Activated effector memory CD4-positive, alpha-beta T cell treated with Interleukin-2 at 50 U/mL for 16 hours (primary cell): ENCODE results near the gene RRAGB.
"Not testable (repeated sequence)": the region's sequence is repeated elsewhere in the genome, so short reads cannot be mapped to it uniquely, and the experiment has no call there.

ENCODE experiments used
- DNase-seq: peaks from one replicate; pipeline ENCODE4 v3.0.0-alpha.2; 2020

Gene RRAGB, protein sequence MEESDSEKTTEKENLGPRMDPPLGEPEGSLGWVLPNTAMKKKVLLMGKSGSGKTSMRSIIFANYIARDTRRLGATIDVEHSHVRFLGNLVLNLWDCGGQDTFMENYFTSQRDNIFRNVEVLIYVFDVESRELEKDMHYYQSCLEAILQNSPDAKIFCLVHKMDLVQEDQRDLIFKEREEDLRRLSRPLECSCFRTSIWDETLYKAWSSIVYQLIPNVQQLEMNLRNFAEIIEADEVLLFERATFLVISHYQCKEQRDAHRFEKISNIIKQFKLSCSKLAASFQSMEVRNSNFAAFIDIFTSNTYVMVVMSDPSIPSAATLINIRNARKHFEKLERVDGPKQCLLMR

DNA sequence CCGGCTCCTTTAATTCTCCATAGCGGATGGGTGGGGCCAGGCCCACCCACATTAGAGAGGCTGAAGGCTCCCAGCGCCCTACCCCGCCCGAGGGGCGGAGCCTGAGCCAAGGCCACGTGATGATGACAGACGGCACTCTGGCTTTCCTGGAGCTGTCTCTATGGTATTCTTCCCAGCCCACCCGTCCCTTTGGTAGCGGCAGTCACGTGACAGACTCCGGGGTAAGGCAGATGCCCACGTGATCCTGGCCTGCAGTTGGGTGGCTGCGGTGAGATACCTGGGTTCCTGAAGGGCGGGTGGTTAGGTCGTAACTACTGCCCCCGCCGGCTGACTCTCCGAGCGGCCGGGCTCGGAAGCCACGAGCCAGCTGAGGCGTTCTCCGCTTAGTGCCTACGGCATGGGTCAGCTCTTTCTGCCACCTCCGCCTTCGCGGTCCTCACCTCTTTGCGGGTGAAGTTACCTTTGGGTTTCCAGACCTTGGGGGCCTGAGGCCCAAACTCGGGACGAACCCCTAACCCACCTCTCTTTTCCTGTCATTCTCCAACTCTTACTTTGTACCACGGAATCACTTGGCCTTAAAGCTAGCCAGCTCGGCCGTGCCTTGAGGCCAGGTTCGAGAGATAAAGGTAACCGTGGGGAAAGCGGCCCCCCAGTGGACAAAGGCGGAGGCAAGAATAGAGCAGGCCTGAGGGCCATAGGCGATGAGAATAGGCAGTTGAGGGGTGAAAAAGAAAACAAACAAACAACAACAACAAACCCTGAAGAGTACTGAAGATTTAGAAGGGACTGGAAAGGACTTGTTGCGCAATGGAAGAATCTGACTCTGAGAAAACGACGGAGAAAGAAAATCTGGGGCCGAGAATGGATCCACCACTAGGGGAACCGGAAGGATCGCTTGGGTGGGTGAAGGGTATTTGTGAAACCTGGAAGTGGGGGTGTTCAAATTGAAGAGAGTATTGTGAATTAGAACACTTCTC lies at the start of gene RRAGB:
Gene RRAGB, plus strand, starts transcription at position 229 of the 977 bp plus-strand sequence. Its CDS starts 579 bp downstream, at position 808.
- peak; percentile 88 for DNase-seq

DNA sequence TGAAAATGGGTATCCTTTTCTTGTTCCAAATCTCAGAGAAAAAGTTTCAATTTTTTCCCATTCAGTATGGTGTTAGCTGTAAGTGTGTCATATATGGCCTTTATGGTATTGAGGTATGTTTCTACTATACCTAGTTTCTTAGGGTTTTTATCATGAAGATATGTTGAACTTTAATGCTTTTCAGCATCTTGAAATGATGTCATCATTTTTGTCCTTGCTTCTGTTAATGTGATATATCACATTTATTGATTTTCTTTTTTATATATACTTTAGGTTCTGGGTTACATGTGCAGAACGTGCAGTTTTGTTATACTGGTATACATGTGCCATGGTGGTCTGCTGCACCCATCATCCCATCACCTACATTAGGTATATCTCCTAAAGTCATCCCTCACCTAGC lies 49.5 kb upstream of the RRAGB start:
- no peak for DNase-seq

DNA sequence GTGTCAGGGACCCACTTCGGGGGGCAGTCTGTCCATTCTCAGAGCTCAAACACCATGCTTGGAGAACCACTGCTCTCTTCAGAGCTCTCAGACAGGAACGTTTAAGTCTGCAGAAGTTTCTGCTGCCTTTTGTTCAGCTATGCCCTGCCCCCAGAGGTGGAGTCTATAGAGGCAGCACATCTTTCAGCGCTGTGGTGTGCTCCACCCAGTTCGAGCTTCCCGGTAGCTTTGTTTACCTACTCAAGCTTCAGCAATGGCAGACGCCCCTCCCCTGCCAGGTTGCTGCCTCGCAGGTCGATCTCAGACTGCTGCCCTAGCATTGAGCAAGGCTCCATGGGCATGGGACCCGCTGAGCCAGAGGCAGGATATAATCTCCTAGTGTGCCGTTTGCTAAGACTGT lies 29.0 kb upstream of the RRAGB start:
- not testable (repeated sequence) for DNase-seq

DNA sequence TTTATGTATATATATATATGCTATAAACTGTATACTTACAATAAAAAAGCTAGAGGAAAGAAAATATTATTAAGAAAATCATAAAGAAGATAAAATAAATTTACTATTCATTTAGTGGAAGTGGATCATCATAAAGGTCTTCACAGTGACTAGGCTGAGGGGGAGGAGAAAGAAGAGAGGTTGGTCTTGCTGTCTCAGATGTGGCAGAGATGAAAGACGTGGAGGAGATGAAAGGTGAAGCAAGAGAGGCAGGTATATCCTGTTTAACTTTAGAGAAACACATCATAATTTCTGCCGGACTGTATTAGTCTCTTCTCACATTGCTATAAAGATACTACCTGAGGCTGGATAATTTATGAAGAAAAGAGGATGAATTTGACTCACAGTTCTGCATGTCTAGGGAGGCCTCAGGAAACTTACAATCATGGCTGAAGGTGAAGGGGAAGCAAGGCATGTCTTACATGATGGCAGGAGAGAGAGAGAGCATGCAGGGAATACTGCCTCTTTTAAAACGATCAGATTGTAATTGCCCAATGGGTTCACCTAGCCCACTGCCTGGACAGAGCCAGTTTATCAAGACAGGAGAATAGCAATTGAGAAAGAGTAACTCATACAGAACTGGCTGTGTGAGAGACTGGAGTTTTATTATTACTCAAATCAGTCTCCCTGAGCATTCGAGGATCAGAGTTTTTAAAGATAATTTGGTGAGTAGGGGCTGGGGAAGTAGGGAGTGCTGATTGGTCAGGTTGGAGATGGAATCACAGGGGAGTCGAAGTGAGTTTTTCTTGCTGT lies 22.1 kb upstream of the RRAGB start:
- no peak for DNase-seq

DNA sequence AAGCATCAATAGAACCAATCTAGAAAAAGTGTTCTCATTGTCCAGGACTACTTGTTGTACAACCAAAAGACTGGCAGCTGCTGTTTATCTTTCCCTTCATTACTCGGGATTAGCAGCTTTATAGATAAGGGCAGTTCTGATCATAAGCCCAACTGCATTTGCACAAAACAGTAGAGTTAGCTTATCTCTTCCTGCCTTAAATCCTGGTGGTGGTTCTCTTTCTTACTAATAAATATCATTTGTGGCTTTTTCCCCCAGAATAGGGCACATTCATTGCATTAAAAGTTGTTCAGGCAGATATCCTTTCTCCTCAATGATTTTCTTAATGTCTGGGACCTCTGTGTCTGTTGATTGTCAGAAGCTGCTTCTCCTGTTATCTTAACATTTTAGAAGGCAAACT lies 20.2 kb upstream of the RRAGB start:
- DNase-seq, result no peak

DNA sequence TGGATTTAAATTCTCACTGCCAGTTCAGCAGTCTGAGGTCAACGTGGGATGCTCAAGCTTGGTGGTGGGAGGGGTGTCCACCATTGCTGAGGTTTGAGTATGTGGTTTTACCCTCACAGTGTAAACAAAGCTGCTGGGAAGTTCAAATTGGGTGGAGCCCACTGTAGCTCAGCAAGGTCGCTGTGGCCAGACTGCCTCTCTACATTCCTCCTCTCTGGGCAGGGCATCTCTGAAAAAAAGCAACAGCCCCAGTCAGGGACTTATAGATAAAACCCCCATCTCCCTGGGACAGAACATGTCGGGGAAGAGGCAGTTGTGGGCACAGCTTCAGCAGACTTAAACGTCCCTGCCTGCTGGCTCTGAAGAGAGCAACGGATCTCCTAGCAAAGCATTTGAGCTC lies 14.9 kb upstream of the RRAGB start:
- no peak for DNase-seq

DNA sequence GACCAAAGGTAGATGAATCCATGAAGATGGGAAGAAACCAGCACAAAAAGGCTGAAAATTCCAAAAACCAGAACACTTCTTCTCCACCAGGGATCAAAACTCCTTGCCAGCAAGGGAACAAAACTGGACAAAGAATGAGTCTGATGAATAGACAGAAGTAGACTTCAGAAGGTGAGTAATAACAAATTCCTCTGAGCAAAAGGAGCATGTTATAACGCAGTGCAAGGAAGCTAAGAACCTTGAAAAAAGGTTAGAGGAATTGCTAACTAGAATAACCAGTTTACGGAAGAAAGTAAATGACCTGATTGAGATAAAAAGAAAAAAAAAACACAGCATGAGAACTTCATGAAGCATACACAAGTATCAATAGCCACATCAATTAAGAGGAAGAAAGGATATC lies 14.1 kb upstream of the RRAGB start:
- DNase-seq, result not testable (repeated sequence)

DNA sequence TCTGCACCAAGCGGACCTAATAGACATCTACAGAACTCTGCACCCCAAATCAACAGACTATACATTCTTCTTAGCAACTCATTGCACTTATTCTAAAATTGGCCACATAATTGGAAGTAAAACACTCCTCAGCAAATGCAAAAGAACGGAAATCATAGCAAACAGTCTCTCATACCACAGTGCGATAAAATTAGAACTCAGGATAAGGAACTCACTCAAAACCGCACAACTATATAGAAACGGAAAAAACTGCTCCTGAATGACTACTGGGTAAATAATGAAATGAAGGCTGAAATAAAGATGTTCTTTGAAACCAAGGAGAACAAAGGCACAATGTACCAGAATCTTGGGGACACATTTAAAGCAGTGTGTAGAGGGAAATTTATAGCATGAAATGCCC lies 12.5 kb upstream of the RRAGB start:
- DNase-seq, result not testable (repeated sequence)

DNA sequence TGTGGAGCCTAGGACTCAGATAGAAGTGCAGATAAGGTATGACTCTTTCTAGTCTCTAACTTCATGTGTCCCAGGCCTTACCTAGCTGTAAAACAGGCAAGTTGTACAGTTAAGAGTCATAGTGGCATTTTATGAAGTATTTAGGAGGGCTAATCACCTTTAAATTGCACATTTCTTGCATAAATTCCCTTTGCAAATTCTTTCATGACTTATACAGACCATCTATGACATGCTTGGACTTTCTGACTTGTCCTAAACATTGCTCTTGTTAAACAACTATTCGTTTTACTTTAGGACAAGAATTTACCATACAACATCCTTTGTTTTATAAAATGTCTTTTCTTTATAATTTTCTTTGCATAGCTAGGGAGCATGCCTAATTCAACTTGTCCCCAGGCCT lies 7.8 kb upstream of the RRAGB start:
- no peak for DNase-seq

DNA sequence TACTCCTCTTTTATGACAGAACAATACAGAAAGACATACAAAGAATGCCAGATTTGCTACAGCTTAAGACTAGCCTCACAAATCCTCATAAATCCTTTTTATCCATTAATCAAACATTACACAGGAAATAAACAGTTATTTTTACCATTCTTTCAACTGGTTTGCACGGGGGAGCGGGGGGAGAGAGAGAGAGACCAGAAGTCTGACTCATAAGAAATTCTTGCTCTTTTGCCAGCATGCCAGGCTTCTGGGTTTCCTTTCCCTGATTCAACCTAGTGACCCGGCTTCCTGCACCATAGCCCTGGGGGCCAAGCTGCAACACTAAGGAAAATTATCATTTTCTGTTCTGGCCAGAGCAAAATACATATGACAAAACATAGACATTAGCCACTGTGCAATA lies 6.8 kb upstream of the RRAGB start:
- DNase-seq, result no peak

DNA sequence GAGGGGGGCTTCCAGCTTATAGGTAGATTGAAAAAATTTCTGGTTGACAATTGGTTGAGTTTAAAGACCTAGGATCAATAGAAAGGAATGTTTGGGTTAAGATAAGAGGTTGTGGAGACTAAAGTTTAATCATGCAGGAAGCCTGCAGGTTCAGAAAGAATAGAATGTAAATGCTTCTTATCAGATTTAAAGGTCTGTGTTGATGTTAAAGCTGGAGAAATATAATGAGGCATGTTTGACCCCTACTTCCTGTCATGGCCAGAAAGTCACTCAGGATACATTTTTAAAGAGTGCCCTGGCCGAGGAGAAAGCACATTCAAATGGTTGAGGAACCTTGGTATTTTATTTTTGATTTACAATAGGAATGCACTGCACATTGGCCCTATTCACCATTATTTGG lies 3.9 kb upstream of the RRAGB start:
- DNase-seq, result no peak

DNA sequence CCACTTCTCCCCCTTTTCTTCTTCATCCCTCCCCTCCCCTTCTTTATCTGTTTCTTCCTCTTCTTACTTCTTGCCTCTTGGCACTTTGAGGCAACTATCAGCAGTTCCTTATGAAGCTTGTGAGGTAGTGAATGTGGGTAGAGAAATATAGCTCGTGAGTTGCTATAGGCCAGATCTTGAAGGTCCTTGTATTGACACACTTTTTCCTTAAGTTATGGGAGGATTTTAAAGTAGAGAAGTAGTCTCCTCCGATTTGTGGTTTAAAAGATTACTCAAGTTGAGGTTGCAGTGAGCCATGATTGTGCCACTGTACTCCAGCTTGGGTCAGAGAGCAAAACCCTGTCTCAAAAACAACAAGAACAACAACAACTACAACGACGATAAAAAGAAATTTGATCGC lies 3.4 kb upstream of the RRAGB start:
- DNase-seq, result no peak

DNA sequence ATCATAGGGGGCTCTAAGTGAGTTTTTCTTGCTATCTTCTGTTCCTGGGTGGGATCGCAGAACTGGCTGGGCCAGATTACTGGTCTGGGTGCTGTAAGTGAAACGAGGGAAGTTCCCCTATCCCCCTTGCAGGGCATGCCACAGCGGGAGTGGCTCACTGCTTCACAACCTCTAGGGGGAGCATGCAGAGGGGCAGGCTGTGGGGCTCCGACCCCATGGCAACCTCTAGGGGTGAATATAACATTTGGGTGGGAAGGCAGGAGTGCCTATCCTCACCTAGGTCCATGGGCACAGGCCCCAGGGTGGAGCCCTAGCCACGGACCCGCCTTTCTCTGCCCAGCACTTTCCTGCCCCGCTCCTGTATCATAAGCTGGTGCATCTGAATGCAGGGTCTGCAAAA lies 1.7 kb upstream of the RRAGB start:
- DNase-seq, result no peak

DNA sequence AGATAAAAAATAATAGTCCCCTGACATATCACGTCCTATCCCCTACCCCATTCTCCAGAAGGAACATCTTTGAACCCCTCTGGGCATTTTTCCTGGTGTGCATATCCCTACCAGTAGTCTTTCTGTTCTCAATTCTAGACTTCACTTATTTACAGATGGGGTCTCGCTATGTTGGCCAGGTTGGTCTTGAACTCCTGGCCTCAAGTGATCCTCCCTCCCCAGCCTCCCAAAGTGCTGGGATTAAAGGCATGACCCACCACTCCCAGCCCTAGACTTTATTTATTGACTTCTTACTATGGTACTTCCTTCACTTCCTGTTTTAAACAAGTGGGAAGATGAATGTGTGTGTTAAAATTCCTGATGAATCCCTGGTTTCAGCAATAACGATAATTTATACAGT lies 612 bp upstream of the RRAGB start:
- no peak for DNase-seq

DNA sequence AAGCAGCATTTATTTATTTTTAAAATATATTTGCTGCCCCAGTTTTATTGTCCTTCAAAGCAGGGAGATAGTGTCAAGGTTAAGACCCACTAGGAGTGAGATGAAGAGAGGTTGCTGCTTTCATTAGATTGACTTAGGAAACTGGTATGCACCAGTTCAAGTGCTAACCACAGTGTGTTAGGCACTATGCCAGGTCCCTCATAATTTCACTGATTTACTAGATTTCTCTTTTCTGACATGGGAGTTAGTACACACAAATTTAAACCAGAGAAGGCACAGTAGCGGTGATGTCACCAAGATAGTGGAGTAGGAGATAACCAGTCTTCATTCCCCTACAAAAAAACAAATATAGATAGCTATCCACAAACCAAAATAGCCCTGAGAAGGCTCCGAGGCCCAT lies 14.3 kb downstream of the RRAGB start:
- no peak for DNase-seq

DNA sequence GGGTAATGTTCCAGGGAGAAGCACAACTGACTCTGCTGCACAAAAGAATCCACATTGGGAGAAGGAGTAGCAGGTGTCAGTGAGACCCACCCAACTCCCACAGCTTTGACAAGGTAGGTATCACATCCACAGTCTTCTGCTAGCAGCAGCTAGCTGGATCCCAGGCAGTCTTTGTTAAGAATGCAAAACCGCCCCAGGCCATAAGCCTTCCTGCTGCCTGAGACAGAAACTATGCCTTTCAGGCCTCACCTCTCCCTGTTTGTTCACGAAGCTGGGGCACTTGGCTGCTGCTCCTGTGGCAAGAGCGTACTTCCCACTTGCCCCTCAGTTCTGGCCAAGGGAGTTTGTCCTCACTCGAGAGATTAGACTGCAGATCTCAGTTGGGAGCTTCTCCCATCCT lies 21.4 kb downstream of the RRAGB start:
- DNase-seq, result no peak

DNA sequence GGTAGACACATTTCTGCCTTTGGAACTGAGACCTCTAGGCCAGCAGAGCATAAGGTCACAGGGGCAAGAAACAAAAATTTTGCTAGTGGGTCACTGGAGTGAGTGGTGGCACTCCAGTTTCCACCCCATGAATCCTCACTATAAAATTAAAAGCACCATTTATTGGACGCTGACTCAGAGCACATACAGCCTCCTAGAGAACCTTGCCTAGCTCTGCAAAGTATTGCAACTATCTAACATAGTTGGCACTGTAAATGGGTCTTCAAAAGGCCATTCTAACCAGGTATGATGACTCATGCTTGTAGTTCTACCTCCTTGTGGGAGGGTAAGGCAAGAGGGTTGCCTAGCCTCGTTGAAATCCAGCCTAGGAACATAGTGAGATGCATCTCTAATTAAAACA lies 25.1 kb downstream of the RRAGB start:
- DNase-seq, result no peak

DNA sequence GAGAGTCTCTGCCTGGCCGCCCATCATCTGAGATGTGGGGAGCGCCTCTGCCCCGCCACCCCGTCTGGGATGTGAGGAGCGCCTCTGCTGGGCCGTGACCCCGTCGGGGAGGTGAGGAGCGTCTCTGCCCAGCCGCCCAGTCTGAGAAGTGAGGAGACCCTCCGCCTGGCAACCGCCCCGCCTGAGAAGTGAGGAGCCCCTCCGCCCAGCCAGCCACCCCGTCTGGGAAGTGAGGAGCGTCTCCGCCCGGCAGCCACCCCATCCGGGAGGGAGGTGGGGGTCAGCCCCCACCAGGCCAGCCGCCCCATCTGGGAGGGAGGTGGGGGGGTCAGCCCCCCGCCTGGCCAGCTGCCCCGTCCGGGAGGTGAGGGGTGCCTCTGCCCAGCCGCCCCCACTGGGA lies 30.9 kb downstream of the RRAGB start:
- DNase-seq, result not testable (repeated sequence)

DNA sequence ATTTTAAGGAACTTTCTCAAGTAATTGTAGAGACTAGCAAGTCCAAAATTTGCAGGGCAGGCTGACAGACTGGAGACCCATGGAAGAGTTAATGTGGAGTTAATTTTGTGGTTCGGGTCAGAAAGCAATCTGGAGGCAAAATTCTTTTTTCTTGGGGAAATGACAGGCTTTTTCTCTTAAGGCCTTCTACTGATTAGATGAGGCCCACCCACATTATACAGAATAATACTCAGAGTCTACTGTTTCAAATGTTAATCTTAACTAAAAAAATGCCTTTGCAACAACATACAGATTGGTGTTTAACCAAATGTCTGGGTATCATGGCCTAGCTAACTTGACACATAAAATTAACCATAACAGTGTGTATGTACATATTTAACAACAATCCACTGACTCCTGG lies 32.7 kb downstream of the RRAGB start:
- DNase-seq, result no peak

DNA sequence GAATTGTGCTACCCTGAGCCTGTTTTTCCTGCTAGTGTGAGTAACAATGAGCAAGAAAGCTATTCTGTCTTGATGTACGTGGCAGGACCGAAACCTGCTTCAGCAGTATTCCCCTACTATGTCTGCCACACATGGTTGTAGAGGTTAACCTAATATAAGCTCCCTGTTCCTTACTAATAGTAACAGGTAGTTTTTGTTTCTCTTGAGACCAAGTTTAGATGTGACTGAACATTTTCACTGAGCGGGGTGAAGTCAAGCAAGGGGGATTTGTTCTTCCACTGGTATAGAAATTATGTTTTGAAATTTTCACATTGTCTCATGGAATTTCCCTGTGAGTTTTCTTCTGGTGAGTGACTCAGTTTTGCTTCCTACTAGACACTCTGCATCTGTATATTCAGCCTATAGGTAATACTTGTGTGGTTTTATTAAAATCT lies 37.3 kb downstream of the RRAGB start:
- no peak for DNase-seq

DNA sequence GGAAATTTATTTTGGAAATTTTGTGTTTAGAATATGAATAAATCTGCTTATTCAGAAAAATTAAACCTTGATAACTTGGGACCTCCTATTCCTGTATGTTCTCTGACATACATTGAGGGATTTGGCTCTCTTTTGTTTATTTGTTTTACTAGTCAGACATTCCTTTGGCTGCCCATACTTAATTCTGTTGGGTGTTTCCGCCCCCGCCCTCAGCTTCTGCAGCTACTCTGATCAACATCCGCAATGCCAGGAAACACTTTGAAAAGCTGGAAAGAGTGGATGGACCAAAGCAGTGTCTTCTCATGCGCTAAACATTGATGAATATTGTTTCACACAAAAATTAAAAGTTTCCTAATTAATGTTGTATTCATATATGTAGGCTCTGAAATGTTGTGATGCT lies 40.5 kb downstream of the RRAGB start:
- no peak for DNase-seq

DNA sequence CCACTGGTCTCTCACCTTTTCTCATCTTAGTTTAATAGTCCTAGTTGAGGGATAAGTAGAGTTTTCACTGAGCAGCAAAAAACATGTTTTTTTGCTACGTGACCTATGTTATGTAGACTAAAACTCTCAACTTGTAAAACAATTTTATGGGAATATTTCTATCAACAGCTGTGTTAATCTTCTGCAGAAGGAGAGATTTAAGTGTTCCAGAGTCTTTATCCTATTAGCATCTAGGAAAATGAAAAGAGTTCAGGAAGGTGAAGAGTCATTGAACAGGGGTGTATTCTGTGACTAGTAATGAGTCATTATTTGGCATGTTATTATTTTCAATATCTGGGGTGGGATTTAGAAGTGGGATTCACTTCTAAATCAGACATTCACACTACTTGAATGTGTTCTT lies 41.9 kb downstream of the RRAGB start:
- DNase-seq, result no peak

DNA sequence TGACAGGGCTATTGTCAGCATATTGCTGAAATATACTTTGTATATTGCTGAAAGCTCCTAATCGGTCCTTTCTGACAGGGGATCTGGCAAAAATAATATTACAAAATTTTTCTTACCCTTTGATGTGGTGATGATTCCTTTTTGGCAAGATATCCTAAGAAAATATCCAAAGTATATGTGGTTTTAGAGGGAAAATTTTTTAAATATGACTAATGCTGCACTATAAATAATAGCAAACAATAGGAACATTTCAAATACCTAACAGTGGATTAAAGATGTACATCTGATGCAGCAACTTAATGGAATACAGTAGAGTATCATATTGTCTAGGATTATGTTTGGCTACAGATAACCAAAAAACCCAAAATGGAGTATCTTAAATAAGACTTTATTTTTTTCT lies 49.6 kb downstream of the RRAGB start:
- DNase-seq, result no peak
